GM19467 (cell line): ENCODE measurements around the gene CPNE4.
"Not testable (repeated sequence)": the region's sequence is repeated elsewhere in the genome, so short reads cannot be mapped to it uniquely, and the experiment has no call there.

Source experiments
- ATAC-seq: cut with Tn5 transposase; IDR thresholded peaks from one replicate; pipeline ENCODE4 v1.9.1; 2021; ENCODE audit warnings: mild to moderate bottlenecking, moderate library complexity; ENCODE audit not compliant: unreplicated experiment

Gene CPNE4

GRCh38 chr3:132034486-132035464 lies at the start of gene CPNE4:
TSS of gene CPNE4 (minus strand) at chr3:132035014.
- peak; percentile 77 for ATAC-seq

DNA sequence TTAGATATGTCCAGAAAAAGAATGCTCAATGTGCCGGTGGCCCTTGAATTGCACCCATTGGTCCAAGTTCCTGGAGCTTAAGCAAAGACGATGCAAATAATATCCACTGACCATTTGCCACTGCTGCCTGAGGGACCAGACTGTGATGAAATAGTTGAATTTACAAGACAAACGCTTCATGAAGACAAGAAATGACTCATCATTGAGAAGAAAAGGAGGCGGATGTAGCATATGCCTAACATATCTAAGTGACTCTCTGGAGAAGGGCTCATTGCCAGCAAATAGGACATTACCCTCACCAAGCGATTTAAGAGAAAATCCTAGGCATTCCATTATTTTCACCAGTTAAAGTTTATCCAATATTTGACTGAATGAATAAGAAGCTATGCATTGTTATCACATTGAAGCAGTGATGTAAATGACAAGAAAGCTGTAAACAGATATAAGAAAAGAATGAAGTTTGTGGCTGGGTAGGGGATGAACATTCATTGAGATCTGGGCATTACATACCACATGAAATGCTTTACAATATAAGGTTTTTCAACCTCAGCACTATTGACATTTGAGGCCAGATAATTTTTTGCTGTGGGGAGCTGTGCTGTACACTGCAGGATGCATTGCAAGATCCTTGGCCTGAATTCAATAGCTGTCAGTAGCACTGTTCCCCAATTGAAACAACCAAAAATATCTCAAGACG lies 48.9 kb upstream of the CPNE4 start:
- no peak for ATAC-seq

DNA sequence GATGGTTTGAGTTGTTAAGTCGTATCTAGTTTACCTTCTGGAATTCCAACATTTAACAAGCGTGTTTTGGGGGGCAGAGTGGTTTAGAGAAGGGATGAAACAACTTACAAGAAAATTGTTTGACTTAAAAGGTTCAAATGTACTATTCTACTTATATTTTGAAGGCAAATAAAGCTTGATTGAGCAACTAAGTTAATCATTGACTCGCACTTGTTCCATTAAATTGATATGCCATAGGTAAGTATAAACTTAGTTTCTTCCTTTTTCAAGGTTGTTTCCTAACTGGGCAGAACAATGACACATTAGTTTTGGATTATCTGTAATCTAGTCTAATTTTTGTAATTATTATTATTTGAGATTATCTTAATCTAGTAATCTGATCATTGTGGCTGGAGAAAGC lies 48.3 kb upstream of the CPNE4 start:
- ATAC-seq: no peak

DNA sequence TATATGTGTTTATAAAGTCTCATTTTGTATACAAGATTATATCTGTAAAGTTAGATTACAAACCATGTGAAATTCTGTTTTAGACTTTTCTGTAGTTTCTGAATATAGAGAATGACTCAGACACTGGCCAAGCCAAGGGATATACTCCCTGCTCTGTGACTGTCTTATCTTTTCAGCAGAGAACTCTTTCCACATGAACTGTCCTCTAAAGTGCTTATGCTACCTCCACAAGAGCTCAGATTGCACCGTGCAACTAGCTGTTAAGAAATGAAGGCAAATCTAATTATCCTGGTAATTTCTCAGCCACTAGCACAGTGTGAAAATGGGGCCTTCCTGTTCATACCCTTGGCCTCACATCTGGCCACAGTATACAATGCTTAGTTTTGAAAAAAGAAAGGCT lies 44.3 kb upstream of the CPNE4 start:
- ATAC-seq: no peak

- ATAC-seq: no peak
These were observed 39.0 kb upstream of the CPNE4 start for GRCh38 chr3:132073771-132074170.

- ATAC-seq: no peak
These were observed 36.2 kb upstream of the CPNE4 start for GRCh38 chr3:132071043-132071442.

DNA sequence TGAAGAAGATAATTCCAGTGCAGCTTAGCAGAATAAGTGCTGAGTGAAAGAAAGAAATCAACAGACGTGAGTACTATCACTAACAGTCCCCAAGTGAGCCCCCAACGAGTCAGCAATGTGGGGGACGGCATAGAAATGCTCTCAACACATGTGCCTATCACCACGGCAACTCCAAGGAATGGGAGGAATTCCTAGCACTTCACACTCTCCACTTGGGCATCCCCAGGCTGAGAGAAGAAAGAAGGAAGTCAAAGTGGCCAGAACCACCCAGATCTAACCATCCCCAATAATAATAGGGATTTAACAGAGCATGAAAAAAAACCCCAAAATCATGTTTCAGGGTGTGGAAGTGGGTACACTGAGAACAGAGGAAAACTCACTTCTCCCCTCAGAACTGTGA lies 29.3 kb upstream of the CPNE4 start:
- no peak for ATAC-seq

- ATAC-seq: no peak
These were observed 27.7 kb upstream of the CPNE4 start for GRCh38 chr3:132062535-132062934.

DNA sequence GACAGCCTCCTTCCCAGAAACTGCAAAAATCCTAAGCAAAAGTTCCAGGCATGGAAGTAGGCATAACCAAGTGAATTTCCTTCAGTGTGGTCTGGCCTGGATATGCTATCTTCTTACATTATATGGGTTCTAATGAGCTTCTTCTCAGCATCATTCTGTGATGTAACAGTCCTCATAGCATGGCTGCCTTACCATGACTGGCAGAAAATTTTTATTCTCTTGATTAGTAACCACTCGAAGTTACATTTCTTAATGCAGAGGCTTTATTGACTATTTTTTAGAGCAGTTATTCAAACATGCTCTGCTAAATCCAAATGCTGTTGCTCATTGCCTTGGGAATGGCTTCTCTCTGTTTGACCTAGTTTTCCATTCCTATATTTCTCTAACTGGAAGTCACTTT lies 21.1 kb upstream of the CPNE4 start:
- no peak for ATAC-seq

GRCh38 chr3:132047209-132047608 lies 12.4 kb upstream of the CPNE4 start:
- ATAC-seq: no peak

- ATAC-seq: not testable (repeated sequence)
These were observed 10.1 kb upstream of the CPNE4 start for GRCh38 chr3:132044874-132045273.

DNA sequence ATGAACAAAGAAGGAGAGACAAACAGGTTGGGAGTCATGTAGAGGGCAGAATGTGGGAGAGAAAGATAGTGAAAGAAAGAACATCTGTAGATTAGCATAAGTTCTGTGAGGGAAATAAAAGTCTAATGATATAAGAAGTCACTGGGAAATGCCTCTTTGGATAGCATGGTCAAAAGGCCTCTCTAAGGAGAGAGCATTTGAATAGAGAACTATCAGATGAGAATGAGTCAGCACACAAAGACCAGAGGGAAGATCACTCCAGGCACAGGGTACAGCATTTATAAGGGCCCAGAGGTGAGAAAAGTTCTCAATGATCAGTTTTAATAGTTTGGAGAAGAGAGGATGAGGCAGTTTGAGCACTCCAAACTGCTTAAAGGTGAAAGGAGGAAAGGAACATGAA lies 7.9 kb upstream of the CPNE4 start:
- no peak for ATAC-seq

GRCh38 chr3:132038198-132038825 lies 3.5 kb upstream of the CPNE4 start:
- no peak for ATAC-seq

DNA sequence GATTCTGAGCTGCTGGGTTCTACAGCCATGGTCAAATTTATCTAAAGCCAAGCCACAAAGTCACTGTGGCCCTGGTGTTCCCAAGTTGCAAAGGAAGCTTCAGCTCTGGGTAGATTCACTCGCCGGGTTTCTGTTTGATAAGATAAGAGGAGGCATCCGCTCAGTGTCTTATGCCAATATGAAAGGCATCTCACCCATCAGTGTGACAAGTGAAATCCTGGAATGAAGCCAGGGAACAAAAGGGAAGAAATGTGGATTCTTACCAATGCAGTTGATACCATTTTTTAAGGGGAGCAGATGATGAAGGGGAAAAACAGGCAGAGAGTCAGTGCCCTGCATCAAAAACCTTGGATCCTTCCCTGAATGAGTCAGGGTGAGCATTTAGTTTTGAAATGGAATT lies 2.8 kb upstream of the CPNE4 start:
- ATAC-seq: no peak

DNA sequence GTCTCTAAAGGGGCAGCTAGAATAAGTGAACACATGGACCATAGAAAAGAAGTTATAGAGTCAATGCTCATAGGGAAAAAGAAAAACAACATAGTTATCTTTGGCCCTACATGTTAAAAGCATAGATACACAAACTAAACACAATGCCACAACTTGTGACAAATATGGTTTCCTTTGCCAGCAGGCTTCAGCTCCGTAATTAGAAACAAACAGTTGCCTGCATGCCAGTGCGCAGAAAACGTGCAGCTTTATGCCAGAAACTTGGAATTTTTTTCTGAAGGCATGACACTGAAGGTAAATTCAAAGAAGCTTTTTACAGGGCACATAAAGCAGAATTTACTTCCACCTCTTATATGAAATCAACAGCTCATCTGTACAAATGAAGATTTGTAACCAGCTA lies 2.2 kb upstream of the CPNE4 start:
- no peak for ATAC-seq

- ATAC-seq: no peak
These were observed 723 bp downstream of the CPNE4 start for GRCh38 chr3:132034097-132034485.

DNA sequence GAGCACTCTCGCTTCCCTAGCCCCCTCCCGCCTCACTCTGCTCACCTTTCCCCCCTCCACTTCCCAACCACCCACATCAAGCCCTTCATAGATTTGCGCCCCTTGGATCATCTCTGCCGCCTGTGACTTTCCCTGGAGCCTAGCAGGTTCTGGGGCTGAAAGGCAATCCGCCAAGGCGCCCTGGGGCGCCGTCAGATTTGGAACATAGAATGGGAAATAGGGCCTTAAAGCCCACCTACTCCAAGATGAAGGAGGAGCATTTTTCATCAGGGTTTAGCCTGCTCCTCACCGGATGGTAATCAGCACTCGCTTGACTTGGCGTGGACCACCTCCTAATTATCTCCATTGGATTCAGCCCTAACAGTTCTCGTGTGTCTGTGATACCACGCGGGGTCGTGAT lies 1.3 kb downstream of the CPNE4 start:
- ATAC-seq: no peak

DNA sequence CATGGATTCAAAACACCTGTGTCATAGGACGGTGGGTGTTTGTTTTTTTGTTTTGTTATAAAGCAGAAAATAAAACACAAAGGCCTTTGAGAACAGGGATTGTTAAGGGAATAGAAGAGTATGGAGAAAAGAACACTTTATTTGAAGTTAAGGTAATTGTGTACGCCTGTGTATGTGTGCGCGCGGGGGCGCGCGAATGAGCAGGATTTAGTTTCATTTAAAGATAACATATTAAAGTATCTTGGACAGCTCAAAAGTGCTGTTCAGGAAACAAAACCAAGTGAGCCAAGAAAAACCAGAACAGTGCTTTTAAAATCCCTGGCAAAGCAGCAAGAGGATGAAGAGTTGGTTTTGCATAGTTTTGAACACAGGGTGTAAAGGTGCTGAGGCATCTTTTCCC lies 1.9 kb downstream of the CPNE4 start:
- no peak for ATAC-seq

DNA sequence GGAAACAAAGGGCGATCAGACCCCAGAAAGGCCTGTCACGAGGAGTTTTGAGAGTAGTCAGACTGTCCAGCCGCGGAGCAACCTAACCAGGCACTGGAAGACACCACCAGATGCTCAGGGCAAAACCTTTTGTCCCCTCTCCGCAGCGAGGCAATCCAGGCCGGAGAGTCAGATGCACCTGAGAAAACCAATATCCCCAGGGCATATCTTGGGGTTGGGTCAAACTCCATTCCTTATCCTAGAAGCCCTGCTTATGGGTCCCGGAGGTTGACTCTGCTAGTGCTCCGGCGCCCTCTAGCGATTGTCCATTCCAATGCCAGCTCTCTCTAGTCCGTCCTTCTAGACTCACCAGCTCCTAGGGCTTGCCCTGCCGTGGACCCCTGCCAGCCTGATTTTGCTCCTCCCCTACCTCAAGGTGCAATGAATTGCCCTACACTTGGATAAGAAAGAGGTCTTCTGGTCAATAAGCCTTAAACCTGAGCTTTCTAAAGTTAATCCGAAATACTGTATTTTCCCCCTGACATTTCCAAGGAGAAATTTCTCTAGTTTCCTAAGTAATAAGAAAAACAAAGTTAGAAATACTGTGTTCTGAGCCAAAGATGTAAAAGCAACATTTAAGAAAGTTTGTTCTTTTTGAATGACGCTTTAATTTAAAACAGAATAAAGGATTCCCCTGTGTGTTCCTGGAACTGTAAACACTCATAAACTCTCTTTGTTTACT lies 5.5 kb downstream of the CPNE4 start:
- peak; percentile 86 for ATAC-seq

DNA sequence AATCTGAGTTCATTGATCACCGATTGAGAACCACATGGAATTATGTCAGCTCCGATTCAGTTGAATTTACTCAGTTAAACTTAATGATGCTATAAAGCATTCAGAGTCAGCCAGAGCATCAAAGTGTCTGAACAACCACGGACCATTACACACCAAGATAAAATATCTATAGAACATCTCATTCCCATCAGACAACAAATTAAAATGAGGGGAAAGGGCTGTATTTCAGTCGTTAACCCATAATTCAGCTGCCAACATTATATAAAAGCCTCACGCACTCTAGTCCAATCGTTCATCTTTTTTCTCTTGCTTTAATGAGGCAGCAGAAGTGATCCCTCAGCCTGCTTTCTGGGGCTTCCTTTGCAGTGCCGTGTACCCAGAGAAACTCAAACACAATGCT lies 11.9 kb downstream of the CPNE4 start:
- no peak for ATAC-seq

- ATAC-seq: no peak
These were observed 14.8 kb downstream of the CPNE4 start for GRCh38 chr3:132020058-132020457.
